H9 (cell line): Measurements from ENCODE around the gene ANO2. TPM values are rescaled to one million over a fixed set of nuclear protein-coding genes. Genes with fewer than 3 reads are reported as not detected.

Source experiments
- DNase-seq: peaks from one replicate; pipeline ENCODE4 v3.0.0-alpha.2; 2017
- H2AFZ ChIP-seq: one replicate; pipeline ENCODE4 v1.6.1; 2013; ENCODE audit warnings: mild to moderate bottlenecking, low read length, control low read depth, moderate library complexity
- H2AK5ac ChIP-seq: 2 replicates; pipeline ENCODE4 v1.6.1; 2013; ENCODE audit warnings: low read length, control low read depth, mixed read lengths; ENCODE audit not compliant: insufficient read length
- H2BK120ac ChIP-seq: one replicate; pipeline ENCODE4 v1.6.1; 2013; ENCODE audit warnings: low read depth, mild to moderate bottlenecking, low read length, control low read depth, inconsistent platforms; ENCODE audit not compliant: poor library complexity, severe bottlenecking
- H2BK12ac ChIP-seq: 2 replicates; pipeline ENCODE4 v1.6.1; 2013; ENCODE audit warnings: low read length, control low read depth, mixed read lengths, low read depth; ENCODE audit not compliant: insufficient read length
- H2BK15ac ChIP-seq: 2 replicates; pipeline ENCODE4 v1.6.1; 2013; ENCODE audit warnings: low read depth, low read length, control low read depth
- H2BK20ac ChIP-seq: one replicate; pipeline ENCODE4 v1.6.1; 2013; ENCODE audit warnings: low read depth, mild to moderate bottlenecking, low read length, control low read depth, inconsistent platforms; ENCODE audit not compliant: poor library complexity, severe bottlenecking
- H2BK5ac ChIP-seq: 2 replicates; pipeline ENCODE4 v1.6.1; 2013; ENCODE audit warnings: low read length, control low read depth, mixed read lengths; ENCODE audit not compliant: insufficient read length
- H3K14ac ChIP-seq: 2 replicates; pipeline ENCODE4 v1.6.1; 2013; ENCODE audit warnings: low read length, control low read depth; ENCODE audit not compliant: insufficient read depth
- H3K18ac ChIP-seq: 2 replicates; pipeline ENCODE4 v1.6.1; 2013; ENCODE audit warnings: low read depth, mild to moderate bottlenecking, mixed read lengths, low read length, control low read depth; ENCODE audit not compliant: insufficient read length
- H3K23ac ChIP-seq: 2 replicates; pipeline ENCODE4 v1.6.1; 2013; ENCODE audit warnings: low read length, control low read depth, mixed read lengths, low read depth; ENCODE audit not compliant: insufficient read length
- H3K23me2 ChIP-seq: 2 replicates; pipeline ENCODE4 v1.6.1; 2013; ENCODE audit warnings: low read depth, mild to moderate bottlenecking, mixed read lengths, low read length, control low read depth; ENCODE audit not compliant: insufficient read length, poor library complexity, severe bottlenecking
- H3K27ac ChIP-seq: 2 replicates; pipeline ENCODE4 v1.5.1; 2013; ENCODE audit warnings: low read length, control low read depth, mixed read lengths, low read depth; ENCODE audit not compliant: insufficient read length
- H3K27me3 ChIP-seq: 2 replicates; pipeline ENCODE4 v1.6.1; 2013; ENCODE audit warnings: low read length, control low read depth, inconsistent platforms; ENCODE audit not compliant: insufficient read depth
- H3K4ac ChIP-seq: 2 replicates; pipeline ENCODE4 v1.6.1; 2013; ENCODE audit warnings: low read depth, mild to moderate bottlenecking, control low read depth, inconsistent platforms, low read length, moderate library complexity
- H3K4me1 ChIP-seq: 2 replicates; pipeline ENCODE4 v1.6.1; 2013; ENCODE audit warnings: low read length, control low read depth, inconsistent platforms; ENCODE audit not compliant: insufficient read depth
- H3K4me2 ChIP-seq: 2 replicates; pipeline ENCODE4 v1.6.1; 2013; ENCODE audit warnings: low read length, control low read depth, mixed read lengths; ENCODE audit not compliant: insufficient read length, insufficient read depth
- H3K56ac ChIP-seq: 2 replicates; pipeline ENCODE4 v1.6.1; 2013; ENCODE audit warnings: low read depth, mild to moderate bottlenecking, mixed read lengths, low read length, control low read depth; ENCODE audit not compliant: insufficient read length
- H3K79me1 ChIP-seq: 2 replicates; pipeline ENCODE4 v1.6.1; 2013; ENCODE audit warnings: low read depth, mild to moderate bottlenecking, moderate library complexity, low read length, control low read depth, inconsistent platforms; ENCODE audit not compliant: insufficient read depth, poor library complexity, severe bottlenecking
- H3K79me2 ChIP-seq: 2 replicates; pipeline ENCODE4 v1.6.1; 2013; ENCODE audit warnings: low read length, control low read depth, inconsistent platforms; ENCODE audit not compliant: insufficient read depth
- H3K9ac ChIP-seq: 2 replicates; pipeline ENCODE4 v1.6.1; 2013; ENCODE audit warnings: low read length, control low read depth, mixed read lengths; ENCODE audit not compliant: insufficient read length; ENCODE audit errors: extremely low read depth
- H3K9me3 ChIP-seq: one replicate; pipeline ENCODE4 v1.6.1; 2013; ENCODE audit warnings: low read depth, low read length, inconsistent platforms; ENCODE audit not compliant: control insufficient read depth
- H3T11ph ChIP-seq: one replicate; pipeline ENCODE4 v1.6.1; 2013; ENCODE audit warnings: mild to moderate bottlenecking, low read length, control low read depth, inconsistent platforms
- H4K20me1 ChIP-seq: one replicate; pipeline ENCODE4 v1.6.1; 2013; ENCODE audit not compliant: control insufficient read depth, insufficient read length, insufficient read depth
- H4K5ac ChIP-seq: 2 replicates; pipeline ENCODE4 v1.6.1; 2013; ENCODE audit warnings: low read depth, mild to moderate bottlenecking, mixed read lengths, low read length, control low read depth; ENCODE audit not compliant: insufficient read length
- H4K8ac ChIP-seq: replicated peaks from 2 replicates; pipeline ENCODE4 v1.6.1; 2013; ENCODE audit warnings: low read length, control low read depth, mixed read lengths, low read depth; ENCODE audit not compliant: insufficient read length
- H4K91ac ChIP-seq: 2 replicates; pipeline ENCODE4 v1.6.1; 2013; ENCODE audit warnings: low read depth, mild to moderate bottlenecking, moderate library complexity, mixed read lengths, low read length, control low read depth; ENCODE audit not compliant: insufficient read length
- H3K27ac Mint-ChIP-seq, 3 experiments: 2 replicates in 2 of 3; 3 replicates in 1 of 3; pipeline ENCODE4 v1.8.0; 2020 to 2021; ENCODE audit warnings: mixed read lengths in 3 of 3, mild to moderate bottlenecking in 1 of 3, moderate library complexity in 1 of 3
- H3K27me3 Mint-ChIP-seq: 2 replicates; pipeline ENCODE4 v1.8.0; 2021; ENCODE audit warnings: low read depth, mild to moderate bottlenecking, moderate library complexity, mixed read lengths
- H3K36me3 Mint-ChIP-seq, 3 experiments: 2 replicates in 2 of 3; 3 replicates in 1 of 3; pipeline ENCODE4 v1.8.0; 2020 to 2021; ENCODE audit warnings: low read depth in 3 of 3, mixed read lengths in 3 of 3; ENCODE audit not compliant: insufficient read depth in 1 of 3
- H3K4me1 Mint-ChIP-seq, 2 experiments: 2 replicates each; pipeline ENCODE4 v1.8.0; 2020; ENCODE audit warnings: mixed read lengths in 2 of 2
- H3K4me3 Mint-ChIP-seq, 2 experiments: 2 replicates in 1 of 2; 3 replicates in 1 of 2; pipeline ENCODE4 v1.8.0; 2020 to 2021; ENCODE audit warnings: mild to moderate bottlenecking in 2 of 2, mixed read lengths in 2 of 2, moderate library complexity in 1 of 2
- H3K9me3 Mint-ChIP-seq, 2 experiments: 2 replicates in 1 of 2; 3 replicates in 1 of 2; pipeline ENCODE4 v1.8.0; 2020; ENCODE audit warnings: mild to moderate bottlenecking in 2 of 2, mixed read lengths in 2 of 2, moderate library complexity in 1 of 2
- WGBS: extraction: QIAGEN DNeasy Blood & Tissue Kit; methylation state at CpG from one replicate; pipeline ENCODE4 v1.1.7; 2013; ENCODE audit warnings: missing lambda C conversion rate, low lambda C conversion rate, mixed read lengths; ENCODE audit not compliant: insufficient read length; ENCODE audit errors: extremely low coverage; 5-methylcytosine and 5-hydroxymethylcytosine counted together
- total RNA-seq: library from RNA; stranded (reverse); gene quantifications from 2 replicates; pipeline ENCODE4 v1.2.1, GENCODE V29; 2021
- TF ChIP-seq, protein P1 (sequence below): fragments of 200-600 bp; sonication (generic); conservative IDR thresholded peaks from 3 replicates; pipeline ENCODE4 v1.8.0; 2021; ENCODE audit warnings: antibody characterized with exemption, mild to moderate bottlenecking

The ANO2 gene
- total RNA-seq, 1 experiment from 2014 or later: 3.8 TPM

DNA sequence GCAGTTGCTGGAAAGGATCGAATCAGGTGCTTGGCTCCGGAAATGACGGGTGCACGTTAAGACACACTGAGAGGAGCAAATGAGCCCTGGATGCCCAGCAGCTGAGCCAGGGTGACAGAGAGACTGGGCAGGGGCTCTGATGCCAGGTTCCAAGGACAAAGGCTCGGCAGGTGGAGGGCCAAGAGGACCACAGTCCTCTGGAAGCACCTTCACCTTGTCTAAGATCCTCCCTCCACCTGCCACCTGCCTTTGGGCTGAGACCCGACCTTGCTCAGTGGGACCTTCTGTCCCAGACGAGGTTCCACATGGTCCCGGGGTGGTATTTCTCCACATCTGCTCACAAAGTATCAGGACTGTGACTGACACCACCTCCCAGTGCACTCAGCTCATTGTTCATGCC is 1.0 kb downstream of the ANO2 start:
- Mint-ChIP-seq H3K36me3 (no peaks in the 10 kb centered on the region), H3K27ac (no peak overlapping the region)
- no CpG with 5 or more reads among the region's 8 CpGs for WGBS

More for the DNA sequence above, 1.0 kb downstream of the ANO2 start:
- H4K5ac ChIP-seq: no peak overlapping the region
- no peaks in the 10 kb centered on the region for H3K79me1 ChIP-seq
- H2AFZ ChIP-seq: no peak overlapping the region
- no peaks in the 10 kb centered on the region for H3K9me3 ChIP-seq
- H4K91ac ChIP-seq: no peak overlapping the region
- no peaks in the 10 kb centered on the region for H3K79me2 ChIP-seq
- no peak overlapping the region for H3K23ac ChIP-seq
- no peak overlapping the region for H3K18ac ChIP-seq
- no peak overlapping the region for H2BK5ac ChIP-seq
- Mint-ChIP-seq H3K4me1 (peaks cover 29 to 31% of the 10 kb centered on the region in 2 experiments), H3K27me3 (peaks cover 39% of the 10 kb centered on the region), H3K9me3 (no peaks in the 10 kb centered on the region), H3K4me3 (peak overlapping the region; percentile 85 to 89)
- no peak overlapping the region for H3T11ph ChIP-seq
- no peak overlapping the region for H2BK15ac ChIP-seq
- peaks cover 6% of the 10 kb centered on the region for H3K23me2 ChIP-seq
- H2BK120ac ChIP-seq: no peak overlapping the region
- H3K14ac ChIP-seq: no peak overlapping the region
- no peak overlapping the region for H3K56ac ChIP-seq
- no peak overlapping the region for H3K27ac ChIP-seq
- TF ChIP-seq, protein P1, sequence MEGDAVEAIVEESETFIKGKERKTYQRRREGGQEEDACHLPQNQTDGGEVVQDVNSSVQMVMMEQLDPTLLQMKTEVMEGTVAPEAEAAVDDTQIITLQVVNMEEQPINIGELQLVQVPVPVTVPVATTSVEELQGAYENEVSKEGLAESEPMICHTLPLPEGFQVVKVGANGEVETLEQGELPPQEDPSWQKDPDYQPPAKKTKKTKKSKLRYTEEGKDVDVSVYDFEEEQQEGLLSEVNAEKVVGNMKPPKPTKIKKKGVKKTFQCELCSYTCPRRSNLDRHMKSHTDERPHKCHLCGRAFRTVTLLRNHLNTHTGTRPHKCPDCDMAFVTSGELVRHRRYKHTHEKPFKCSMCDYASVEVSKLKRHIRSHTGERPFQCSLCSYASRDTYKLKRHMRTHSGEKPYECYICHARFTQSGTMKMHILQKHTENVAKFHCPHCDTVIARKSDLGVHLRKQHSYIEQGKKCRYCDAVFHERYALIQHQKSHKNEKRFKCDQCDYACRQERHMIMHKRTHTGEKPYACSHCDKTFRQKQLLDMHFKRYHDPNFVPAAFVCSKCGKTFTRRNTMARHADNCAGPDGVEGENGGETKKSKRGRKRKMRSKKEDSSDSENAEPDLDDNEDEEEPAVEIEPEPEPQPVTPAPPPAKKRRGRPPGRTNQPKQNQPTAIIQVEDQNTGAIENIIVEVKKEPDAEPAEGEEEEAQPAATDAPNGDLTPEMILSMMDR: no peak
- no peak overlapping the region for H3K4me2 ChIP-seq
- no peak overlapping the region for H4K8ac ChIP-seq
- no peak overlapping the region for H2BK12ac ChIP-seq
- no peak for DNase-seq
- H2BK20ac ChIP-seq: no peak overlapping the region
- no peaks in the 10 kb centered on the region for H4K20me1 ChIP-seq
- H3K4ac ChIP-seq: no peak overlapping the region
- no peak overlapping the region for H3K9ac ChIP-seq
- H3K27me3 ChIP-seq: peaks cover 10% of the 10 kb centered on the region; the same call in 1 of the 2 replicates
- no peaks in the 10 kb centered on the region; the same call in 1 of the 2 replicates for H3K4me1 ChIP-seq
- no peak overlapping the region for H2AK5ac ChIP-seq
